Gastrocnemius medialis (tissue), 4 donors: ENCODE measurements around the gene TMEM178A. TPM values are rescaled to one million over a fixed set of nuclear protein-coding genes. Genes with fewer than 3 reads are reported as not detected.
A peak's percentile ranks its signal among the peaks of the same experiment; 100 is the strongest.

Experiments used
- ATAC-seq, 2 donors: fragments of 150-250 bp; one replicate each; pipeline ENCODE4 v1.9.1; 2016
- DNase-seq, 2 donors: peaks; one replicate each; pipeline ENCODE4 v3.0.0-alpha.2; 2019
- H3K27ac ChIP-seq, 4 donors: fragments of 200-600 bp; sonication (generic); 1 replicate in 1 of 4; 2 replicates in 3 of 4; pipeline ENCODE4 v1.5.1; 2016 to 2018; ENCODE audit warnings: mild to moderate bottlenecking in 2 of 4, moderate library complexity in 1 of 4
- H3K27me3 ChIP-seq, 3 donors: fragments of 200-600 bp; sonication (generic) in 2 of 3; 1 replicate in 1 of 3; 2 replicates in 2 of 3; pipeline versions ENCODE4 v1.5.1 to v1.6.0; 2016 to 2019; ENCODE audit warnings: mild to moderate bottlenecking in 1 of 3, moderate library complexity in 1 of 3
- H3K36me3 ChIP-seq, 2 donors: fragments of 200-600 bp; sonication (generic) in 1 of 2; one replicate each; pipeline ENCODE4 v1.5.1; 2017 to 2018
- H3K4me1 ChIP-seq, 2 donors: fragments of 200-600 bp; sonication (generic) in 1 of 2; one replicate each; pipeline ENCODE4 v1.5.1; 2016 to 2017; ENCODE audit warnings: mild to moderate bottlenecking in 2 of 2
- H3K4me3 ChIP-seq, 4 donors: fragments of 200-600 bp; sonication (generic) in 3 of 4; 1 replicate in 1 of 4; 2 replicates in 3 of 4; pipeline ENCODE4 v1.5.1; 2016 to 2019; ENCODE audit warnings: mild to moderate bottlenecking in 2 of 4
- H3K9me3 ChIP-seq, 3 donors: fragments of 200-600 bp; sonication (generic) in 2 of 3; 1 replicate in 1 of 3; 2 replicates in 2 of 3; pipeline ENCODE4 v1.5.1; 2016 to 2019
- POLR2A ChIP-seq, 2 donors: fragments of 450-650 bp; IDR thresholded peaks; one replicate each; pipeline ENCODE4 v1.6.1; 2017; ENCODE audit warnings: antibody characterized with exemption in 2 of 2, mild to moderate bottlenecking in 2 of 2, moderate library complexity in 2 of 2
- in situ Hi-C, 4 donors: fragments of 200-750 bp; cut with MboI; loops; one replicate each; pipeline versions ENCODE4 v1.15.0 to v1.8.0; 2017; ENCODE audit warnings: low sequenced_read_pairs in 4 of 4
- intact Hi-C: fragments of 100-400 bp; cut with DNase I; formaldehyde crosslinking; loops from one replicate; pipeline ENCODE4 v1.15.1; 2023; ENCODE audit warnings: low total_unique reads
- total RNA-seq, 4 donors: library from RNA; depleted of rRNA; stranded (reverse); fragments of >200 nt; gene quantifications; one replicate each; pipeline versions ENCODE4 v1.1.0 to v1.2.3, GENCODE V29; 2016
- TF ChIP-seq, protein P1 (sequence below), 5 experiments: fragments of 450-650 bp in 3 of 5; fragments of 200-600 bp in 2 of 5; sonication (generic) in 2 of 5; IDR thresholded peaks in 4 of 5; conservative IDR thresholded peaks in 1 of 5; 1 replicate in 4 of 5; 2 replicates in 1 of 5; pipeline ENCODE4 v1.5.1; 2016 to 2019; ENCODE audit warnings: antibody characterized with exemption in 5 of 5, mild to moderate bottlenecking in 3 of 5, moderate library complexity in 3 of 5

Gene TMEM178A
- total RNA-seq, 4 donors from 2014 or later, result 0.42 TPM; not detected in 3

- Histone ChIP-seq H3K4me1 (peaks cover 4 to 19% of the 10 kb centered on the region in 2 donors), H3K27ac (no peak overlapping the region), H3K9me3 (no peaks in the 10 kb centered on the region), H3K27me3 (no peaks in the 10 kb centered on the region), H3K4me3 (no peak overlapping the region), H3K36me3 (no peaks in the 10 kb centered on the region)
- ATAC-seq (no peak), DNase-seq (no peak)
- in situ Hi-C loops, result no loop called here
- intact Hi-C loops, result loop anchor here (2.0 to 5.0 kb wide), 3 partner anchors 137 to 353 kb away; no protein-coding TSS in a partner anchor
- no peak for TF ChIP-seq POLR2A (IDR thresholded peaks at IDR 0.05)
- TF ChIP-seq, protein P1, sequence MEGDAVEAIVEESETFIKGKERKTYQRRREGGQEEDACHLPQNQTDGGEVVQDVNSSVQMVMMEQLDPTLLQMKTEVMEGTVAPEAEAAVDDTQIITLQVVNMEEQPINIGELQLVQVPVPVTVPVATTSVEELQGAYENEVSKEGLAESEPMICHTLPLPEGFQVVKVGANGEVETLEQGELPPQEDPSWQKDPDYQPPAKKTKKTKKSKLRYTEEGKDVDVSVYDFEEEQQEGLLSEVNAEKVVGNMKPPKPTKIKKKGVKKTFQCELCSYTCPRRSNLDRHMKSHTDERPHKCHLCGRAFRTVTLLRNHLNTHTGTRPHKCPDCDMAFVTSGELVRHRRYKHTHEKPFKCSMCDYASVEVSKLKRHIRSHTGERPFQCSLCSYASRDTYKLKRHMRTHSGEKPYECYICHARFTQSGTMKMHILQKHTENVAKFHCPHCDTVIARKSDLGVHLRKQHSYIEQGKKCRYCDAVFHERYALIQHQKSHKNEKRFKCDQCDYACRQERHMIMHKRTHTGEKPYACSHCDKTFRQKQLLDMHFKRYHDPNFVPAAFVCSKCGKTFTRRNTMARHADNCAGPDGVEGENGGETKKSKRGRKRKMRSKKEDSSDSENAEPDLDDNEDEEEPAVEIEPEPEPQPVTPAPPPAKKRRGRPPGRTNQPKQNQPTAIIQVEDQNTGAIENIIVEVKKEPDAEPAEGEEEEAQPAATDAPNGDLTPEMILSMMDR (IDR thresholded peaks at IDR 0.05 in 4 of 5, conservative IDR thresholded peaks at IDR 0.05 in 1 of 5), result no peak
Measured at GRCh38 chr2:39730276-39730675, 64.6 kb downstream of the TMEM178A start.

GRCh38 chr2:39730685-39731302, 65.1 kb downstream of the TMEM178A start:
- peak in 1 of 2 donors; percentile 64 for ATAC-seq
- TF ChIP-seq POLR2A (IDR thresholded peaks at IDR 0.05), result no peak
- TF ChIP-seq, protein P1 (IDR thresholded peaks at IDR 0.05 in 4 of 5, conservative IDR thresholded peaks at IDR 0.05 in 1 of 5), result peak in 4 of 5 experiments; percentile 14 to 42 (median 37)
- in situ Hi-C loops, result no loop called here
- Histone ChIP-seq H3K27me3 (no peaks in the 10 kb centered on the region), H3K9me3 (no peaks in the 10 kb centered on the region), H3K4me3 (no peak overlapping the region), H3K36me3 (no peaks in the 10 kb centered on the region), H3K4me1 (peaks cover 4 to 19% of the 10 kb centered on the region in 2 donors), H3K27ac (no peak overlapping the region)
- intact Hi-C loops, result loop anchor here (2.0 to 5.0 kb wide), 3 partner anchors 138 to 353 kb away; no protein-coding TSS in a partner anchor
- no peak for DNase-seq

DNA sequence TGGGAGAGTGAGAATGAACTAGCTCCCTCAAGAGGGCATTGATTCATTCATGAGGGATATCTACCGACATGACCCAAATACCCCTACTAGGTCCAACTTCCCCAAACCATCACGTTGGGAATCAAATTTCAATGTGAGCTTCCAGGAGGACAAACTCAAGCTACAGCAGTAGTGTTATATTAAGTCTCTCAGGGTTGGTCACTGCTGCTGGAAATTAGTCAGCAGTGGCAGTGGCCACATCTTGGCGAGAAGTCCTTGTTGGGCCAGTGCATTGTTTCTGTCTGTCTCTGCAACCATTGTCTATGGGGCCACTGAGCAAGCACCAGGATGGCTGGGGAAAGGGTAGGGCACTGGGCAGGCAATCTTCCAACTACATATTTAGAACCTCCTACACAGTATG, 65.8 kb downstream of the TMEM178A start:
- peaks cover 4 to 19% of the 10 kb centered on the region in 2 donors for H3K4me1 ChIP-seq
- ATAC-seq (no peak), DNase-seq (no peak)
- H3K4me3 ChIP-seq, result no peak overlapping the region
- H3K9me3 ChIP-seq, result no peaks in the 10 kb centered on the region
- in situ Hi-C loops (no loop called here), intact Hi-C loops (loop anchor here (2.0 to 5.0 kb wide), 3 partner anchors 139 to 354 kb away; no protein-coding TSS in a partner anchor)
- H3K36me3 ChIP-seq, result peaks cover 0 to 2% of the 10 kb centered on the region in 2 donors
- no peak overlapping the region for H3K27ac ChIP-seq
- no peaks in the 10 kb centered on the region for H3K27me3 ChIP-seq
- TF ChIP-seq, protein P1 (IDR thresholded peaks at IDR 0.05 in 4 of 5, conservative IDR thresholded peaks at IDR 0.05 in 1 of 5), result no peak
- TF ChIP-seq POLR2A (IDR thresholded peaks at IDR 0.05), result no peak

- Histone ChIP-seq H3K27me3 (no peaks in the 10 kb centered on the region), H3K4me1 (peaks cover 4 to 19% of the 10 kb centered on the region in 2 donors), H3K4me3 (no peak overlapping the region), H3K36me3 (peaks cover 0 to 10% of the 10 kb centered on the region in 2 donors), H3K27ac (no peak overlapping the region), H3K9me3 (no peaks in the 10 kb centered on the region)
- no peak for ATAC-seq
- in situ Hi-C loops (no loop called here), intact Hi-C loops (loop anchor here (5.0 kb wide), 2 partner anchors 220 to 355 kb away; no protein-coding TSS in a partner anchor)
- DNase-seq, result no peak
- no peak for TF ChIP-seq POLR2A (IDR thresholded peaks at IDR 0.05)
- TF ChIP-seq, protein P1 (IDR thresholded peaks at IDR 0.05 in 4 of 5, conservative IDR thresholded peaks at IDR 0.05 in 1 of 5), result no peak
Measured at GRCh38 chr2:39732482-39732881, 66.8 kb downstream of the TMEM178A start.
